Mammary epithelial cell (primary cell): ENCODE measurements around the gene STX8.

ENCODE experiments used
- EZH2 ChIP-seq: IDR thresholded peaks from 2 replicates; pipeline ENCODE4 v1.6.1; 2012; ENCODE audit warnings: low read length, inconsistent platforms, borderline replicate concordance
- TF ChIP-seq, protein P1 (sequence below), 2 donors: IDR thresholded peaks in 1 of 2; conservative IDR thresholded peaks in 1 of 2; 2 replicates each; pipeline ENCODE4 v1.5.1; 2011 to 2012; ENCODE audit warnings: inconsistent platforms in 2 of 2, low read length in 2 of 2, mild to moderate bottlenecking in 2 of 2, control low read depth in 1 of 2, low read depth in 1 of 2; ENCODE audit not compliant: insufficient read depth in 1 of 2; ENCODE audit errors: extremely low read depth in 1 of 2

DNA sequence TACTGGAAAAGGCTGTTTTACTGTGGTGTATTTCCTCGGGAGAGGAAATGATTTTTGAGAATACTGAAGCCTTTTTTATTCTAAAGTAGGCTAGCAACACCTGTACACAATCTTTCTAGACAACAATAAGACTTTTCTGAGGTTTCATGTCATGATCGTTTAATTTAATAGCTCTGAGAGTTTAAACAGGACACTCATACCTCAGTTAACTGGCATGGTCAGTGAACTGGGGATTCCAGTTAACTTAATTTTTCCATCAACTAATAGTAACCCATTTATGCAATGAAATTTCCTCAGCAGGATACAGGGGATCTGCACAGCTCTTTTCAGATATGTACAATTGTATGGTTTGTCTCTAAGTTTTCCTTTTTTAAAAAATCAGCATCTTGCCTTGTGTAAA, 291.7 kb downstream of the STX8 start:
- TF ChIP-seq, protein P1, sequence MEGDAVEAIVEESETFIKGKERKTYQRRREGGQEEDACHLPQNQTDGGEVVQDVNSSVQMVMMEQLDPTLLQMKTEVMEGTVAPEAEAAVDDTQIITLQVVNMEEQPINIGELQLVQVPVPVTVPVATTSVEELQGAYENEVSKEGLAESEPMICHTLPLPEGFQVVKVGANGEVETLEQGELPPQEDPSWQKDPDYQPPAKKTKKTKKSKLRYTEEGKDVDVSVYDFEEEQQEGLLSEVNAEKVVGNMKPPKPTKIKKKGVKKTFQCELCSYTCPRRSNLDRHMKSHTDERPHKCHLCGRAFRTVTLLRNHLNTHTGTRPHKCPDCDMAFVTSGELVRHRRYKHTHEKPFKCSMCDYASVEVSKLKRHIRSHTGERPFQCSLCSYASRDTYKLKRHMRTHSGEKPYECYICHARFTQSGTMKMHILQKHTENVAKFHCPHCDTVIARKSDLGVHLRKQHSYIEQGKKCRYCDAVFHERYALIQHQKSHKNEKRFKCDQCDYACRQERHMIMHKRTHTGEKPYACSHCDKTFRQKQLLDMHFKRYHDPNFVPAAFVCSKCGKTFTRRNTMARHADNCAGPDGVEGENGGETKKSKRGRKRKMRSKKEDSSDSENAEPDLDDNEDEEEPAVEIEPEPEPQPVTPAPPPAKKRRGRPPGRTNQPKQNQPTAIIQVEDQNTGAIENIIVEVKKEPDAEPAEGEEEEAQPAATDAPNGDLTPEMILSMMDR (conservative IDR thresholded peaks at IDR 0.05 in 1 of 2, IDR thresholded peaks at IDR 0.05 in 1 of 2; ENCODE audit: extremely low read depth in 1 of 2, insufficient read depth in 1 of 2, low read depth in 1 of 2, low read length in 2 of 2) = no peak
- no peak for TF ChIP-seq EZH2
